Stimulated activated CD4-positive, alpha-beta T cell treated with anti-CD3 and anti-CD28 coated beads, TNF-alpha, amount 100 ng/mL, for 1 hour (primary cell): ENCODE data around the gene FASTKD3.

Source experiments
- DNase-seq, 3 donors: peaks; one replicate each; pipeline ENCODE4 v3.0.0-alpha.2; 2020; ENCODE audit warnings: low read depth in 3 of 3, low spot score in 1 of 3

The FASTKD3 gene

DNA sequence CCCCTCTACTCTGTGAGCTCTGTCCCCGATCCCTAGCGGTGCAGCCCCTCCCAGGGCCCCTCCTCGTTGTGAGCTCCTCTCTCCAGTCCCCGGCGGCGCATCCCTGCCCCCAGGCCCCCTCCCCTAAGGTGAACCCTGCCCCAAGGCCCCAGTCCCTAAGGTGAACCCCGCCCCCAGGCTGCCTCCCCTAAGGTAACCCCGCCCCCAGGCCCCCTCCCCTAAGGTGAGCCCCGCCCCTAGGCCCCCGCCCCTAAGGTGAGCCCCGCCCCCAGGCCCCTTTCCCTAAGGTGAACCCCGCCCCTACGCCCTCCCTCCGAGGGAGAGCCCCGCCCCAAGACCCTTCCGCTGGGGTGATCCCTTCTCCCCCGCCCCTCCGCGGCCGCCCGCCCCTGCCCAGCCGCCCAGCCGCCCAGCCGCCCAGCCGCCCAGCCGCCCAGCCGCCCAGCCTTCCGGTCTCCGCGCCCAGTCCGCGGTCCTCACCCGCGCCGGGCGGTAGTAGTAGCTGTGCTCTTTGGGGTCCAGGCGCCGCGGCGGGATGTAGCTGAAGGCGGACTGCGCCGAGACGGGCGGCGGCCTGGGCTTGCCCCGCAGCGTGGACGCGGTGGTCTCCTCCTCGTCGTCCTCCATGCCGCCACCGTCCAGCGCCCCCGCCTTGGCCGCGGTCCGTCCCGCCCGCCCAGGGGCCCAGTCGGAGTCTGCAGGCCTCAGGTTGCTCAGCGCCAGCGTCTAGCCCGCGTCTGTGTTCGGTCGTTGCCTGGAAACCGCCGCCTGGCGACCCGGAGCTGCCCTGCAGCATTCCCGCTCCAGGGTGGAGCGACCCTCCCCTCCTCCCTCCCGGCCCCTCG lies 18.2 kb downstream of the FASTKD3 start, which contains the start of gene CFAP90:
TSS of gene CFAP90 (minus strand) at position 739 of the 845 bp plus-strand sequence. CDS start at position 627, 112 bp downstream.
- DNase-seq = no peak

DNA sequence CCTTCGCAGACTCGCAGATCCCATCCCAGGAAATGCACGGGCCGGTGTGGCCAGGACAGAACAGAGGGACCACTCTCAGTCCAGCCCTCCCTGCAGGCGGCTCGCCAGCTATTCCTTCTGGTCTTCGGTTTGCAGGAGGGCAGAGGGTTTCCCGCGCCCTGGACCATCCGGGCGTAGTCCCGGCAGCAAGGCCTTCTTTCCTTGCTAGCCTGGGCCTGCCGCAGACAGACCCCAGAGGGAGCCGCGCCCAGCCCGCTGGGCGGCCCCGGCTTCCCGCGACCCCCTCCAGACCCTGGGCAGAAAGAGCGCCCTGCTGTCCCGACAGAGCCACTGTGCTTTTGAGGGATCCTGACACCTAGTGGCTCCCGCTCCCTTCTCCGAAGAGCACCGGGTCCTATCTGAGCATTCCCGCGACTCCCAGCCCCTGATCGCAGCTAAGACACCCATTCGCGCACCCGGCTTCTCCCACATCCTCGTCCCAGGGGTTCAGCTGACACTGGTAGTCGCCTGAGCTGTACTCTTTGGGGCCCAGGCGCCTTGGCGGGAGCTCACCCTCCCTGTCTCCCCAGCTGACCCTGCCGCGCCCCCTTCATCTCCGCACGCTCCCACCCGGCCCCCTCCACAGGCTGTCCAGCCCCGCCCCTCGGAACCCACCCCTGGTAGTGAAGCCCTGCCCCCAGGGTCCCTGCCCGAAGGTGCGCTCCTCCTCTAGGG lies 19.0 kb downstream of the FASTKD3 start:
- DNase-seq = no peak

DNA sequence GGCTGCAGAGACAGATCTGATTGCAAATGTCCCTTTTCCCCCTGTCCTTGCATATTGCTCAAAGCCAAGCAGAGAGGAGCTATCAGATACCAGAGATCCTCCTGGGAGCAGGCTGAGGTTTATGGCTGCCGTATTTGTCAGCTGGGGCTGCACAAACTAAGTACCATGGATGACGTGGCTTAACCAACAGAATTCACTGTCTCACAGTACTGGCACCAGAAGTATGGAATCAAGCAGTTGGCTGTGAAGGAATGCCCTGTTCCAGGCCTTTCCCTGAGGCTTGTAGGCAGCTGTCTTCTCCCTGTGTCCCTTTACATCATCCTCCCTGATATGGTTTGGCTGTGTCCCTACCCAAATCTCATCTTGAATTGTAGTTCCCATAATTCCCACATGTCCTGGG lies 20.5 kb downstream of the FASTKD3 start:
- DNase-seq = no peak

DNA sequence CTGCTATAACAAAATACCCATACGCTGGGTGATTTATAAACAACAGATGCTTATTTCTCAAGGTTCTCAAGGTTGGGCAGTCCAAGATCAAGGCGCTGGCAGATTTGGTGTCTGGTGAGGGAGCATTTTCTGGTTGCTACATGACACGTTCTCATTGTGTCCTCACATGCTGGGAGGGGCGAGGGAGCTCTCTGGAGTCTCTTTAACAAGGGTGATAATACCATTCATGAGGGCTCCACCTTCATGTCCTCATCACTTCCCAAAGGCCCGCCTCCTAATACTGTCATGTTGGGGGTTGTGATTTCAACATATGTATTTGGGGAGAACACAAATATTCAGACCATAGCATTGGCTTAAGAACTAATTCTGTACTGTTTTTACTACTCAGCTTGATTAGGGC lies 22.5 kb downstream of the FASTKD3 start:
- no peak for DNase-seq

DNA sequence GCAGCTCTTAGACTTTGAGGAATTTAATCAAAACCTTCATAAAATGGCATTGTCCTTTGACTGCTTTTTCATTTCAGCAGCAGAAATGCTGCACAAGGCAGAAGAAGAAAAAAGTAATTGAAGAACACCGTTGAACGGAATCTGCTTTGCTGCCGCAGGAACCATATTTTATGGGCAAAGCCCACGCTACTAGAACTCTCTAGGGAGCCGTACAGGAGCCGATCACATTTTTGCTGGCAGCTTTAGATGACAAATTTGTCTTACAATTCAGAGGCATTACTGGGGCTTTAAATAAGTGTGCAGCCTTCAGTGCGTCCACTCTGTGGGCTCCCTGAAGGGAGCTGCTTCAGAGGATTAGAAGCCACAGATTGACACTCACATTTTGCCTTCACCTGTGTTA lies 23.3 kb downstream of the FASTKD3 start:
- no peak for DNase-seq

DNA sequence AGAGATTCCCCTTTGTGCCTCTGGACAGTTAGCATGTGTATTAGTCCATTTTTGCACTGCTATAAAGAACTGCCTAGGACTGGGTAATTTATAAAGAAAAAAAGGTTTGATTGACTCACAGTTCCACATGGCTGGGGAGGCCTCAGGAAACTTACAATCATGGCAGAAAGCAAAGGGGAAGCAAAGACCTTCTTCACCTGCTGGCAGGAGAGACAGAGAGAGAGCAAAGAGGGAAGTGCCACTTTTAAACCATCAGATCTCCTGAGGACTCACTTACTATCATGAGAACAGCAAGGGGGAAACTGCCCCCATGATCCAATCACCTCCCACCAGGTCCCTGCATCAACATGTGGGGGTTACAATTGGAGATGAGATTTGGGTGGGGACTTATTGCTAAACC lies 23.9 kb downstream of the FASTKD3 start:
- no peak for DNase-seq

DNA sequence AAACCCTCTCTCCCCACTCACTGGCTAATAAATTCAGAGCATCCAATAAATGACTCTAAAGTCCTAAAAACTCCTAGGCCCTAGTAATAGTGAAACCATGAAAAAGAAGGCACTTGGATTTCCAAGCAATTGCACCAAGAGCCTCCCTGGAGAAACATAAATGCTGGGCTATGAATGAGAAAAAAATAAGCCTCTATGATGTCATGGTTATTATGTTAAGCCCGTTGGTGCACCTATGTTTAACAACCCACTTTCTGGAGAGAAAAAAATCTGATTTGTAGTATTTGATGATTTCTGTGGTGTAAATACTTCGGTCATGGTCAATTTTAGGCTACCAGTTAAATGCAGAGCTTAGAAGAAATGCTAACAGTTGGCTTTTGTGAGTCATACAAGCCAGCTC lies 26.3 kb downstream of the FASTKD3 start:
- DNase-seq = no peak

DNA sequence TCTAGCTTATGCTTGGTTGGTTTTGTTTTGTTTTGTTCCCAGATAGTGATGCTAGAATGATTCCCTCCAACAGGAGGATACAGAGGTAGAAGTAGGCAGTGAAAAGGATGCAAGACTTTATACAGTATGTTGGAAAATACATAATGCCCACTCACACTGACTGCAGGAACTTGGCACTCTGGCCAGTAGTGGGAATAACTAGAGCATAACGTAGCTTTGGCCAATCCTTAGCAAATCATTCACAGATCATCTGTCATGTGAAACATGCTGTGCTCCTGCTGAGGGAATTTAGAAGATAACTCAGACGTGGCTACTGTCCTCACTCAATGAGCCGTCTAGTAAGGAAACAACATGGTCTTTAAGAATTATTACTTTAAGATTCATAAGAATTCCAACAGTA lies 31.4 kb downstream of the FASTKD3 start:
- DNase-seq = no peak

DNA sequence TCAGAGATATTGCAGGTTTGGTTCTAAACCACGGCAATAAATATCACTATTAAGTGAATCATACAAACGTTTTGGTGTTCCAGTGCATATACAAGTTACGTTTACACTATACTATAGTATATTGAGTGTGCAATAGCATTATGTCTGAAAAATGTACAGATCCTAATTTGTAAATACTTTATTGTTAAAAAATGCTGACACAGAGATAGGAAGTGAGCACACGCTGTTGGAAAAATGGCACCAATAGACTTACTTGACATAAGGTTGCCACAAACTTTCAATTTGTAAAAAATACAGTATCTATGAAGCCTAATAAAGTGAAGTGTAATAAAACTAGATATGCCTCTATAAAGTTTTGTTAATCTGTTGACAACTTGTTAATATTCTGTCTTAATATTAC lies 33.8 kb downstream of the FASTKD3 start:
- no peak for DNase-seq

DNA sequence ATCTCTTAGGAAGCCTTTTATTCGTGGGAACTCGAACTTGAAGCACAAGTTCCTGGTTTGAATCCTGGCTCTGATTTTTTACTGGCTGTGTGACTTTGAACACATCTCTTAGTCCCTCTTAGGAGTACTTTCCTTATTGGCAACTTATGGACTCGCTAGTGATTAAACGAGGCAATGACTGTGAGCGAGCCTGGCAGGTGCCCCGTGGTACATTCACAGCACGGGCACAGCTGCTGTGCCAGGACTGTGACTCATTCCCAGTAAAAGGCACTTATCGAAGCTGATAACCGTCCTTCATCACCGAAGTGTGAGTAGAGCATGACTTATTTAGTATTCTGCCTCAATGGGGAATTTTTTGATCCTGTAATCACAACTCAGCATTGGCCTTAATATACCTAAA lies 40.6 kb downstream of the FASTKD3 start:
- no peak for DNase-seq

DNA sequence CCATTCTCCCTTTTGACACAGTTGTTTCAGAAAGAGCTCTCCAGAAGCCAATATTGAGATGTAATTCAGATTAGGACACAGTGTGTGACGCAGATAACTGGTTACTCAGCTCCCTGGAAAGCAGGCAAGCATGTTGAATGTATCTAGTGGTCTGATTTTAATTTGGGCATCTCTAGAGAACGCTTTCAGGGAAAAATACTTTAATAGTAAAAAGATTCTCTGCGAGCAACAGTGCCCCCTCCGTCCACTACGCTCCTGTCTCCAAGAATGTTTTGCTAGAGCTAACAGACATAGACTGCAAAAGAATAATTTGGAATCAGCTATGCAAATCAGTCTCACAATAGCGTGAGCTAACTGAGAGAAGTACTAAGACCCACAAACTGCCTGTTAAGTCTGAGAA lies 41.2 kb downstream of the FASTKD3 start:
- DNase-seq = no peak

DNA sequence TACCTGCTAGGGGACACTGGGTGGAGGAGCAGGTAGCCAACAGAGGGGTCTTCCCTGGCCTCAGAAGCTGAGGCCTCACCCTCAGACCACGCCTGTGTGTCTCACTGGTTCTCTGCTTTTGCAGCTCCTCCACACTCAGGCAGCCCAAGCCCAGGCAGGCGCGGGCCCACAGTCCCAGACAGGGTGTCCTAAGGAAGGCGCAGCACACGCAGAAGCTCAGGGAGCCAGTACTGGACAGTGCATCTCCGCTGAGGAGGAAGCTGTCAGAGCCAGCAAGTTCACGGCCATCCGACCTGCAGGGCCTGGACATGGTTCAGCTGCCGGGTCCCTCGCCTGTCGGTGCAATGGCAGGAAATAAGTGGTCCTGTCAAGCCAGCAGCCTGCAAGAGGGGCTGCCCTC lies 43.2 kb downstream of the FASTKD3 start:
- DNase-seq = no peak

DNA sequence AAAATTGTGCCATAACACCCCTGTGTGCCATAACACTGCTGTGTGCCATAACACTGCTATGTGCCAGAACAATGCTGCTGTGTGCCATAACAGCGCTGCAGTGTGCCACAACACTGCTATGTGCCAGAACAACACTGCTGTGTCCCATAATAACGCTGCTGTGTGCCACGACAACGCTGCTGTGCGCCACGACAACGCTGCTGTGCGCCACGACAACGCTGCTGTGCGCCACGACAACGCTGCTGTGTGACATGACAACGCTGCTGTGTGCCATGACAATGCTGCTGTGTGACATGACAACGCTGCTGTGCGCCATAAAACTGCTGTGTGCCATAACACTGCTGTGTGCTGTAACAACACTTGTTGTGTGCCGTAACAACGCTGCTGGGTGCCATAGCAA lies 43.8 kb downstream of the FASTKD3 start:
- no peak for DNase-seq

DNA sequence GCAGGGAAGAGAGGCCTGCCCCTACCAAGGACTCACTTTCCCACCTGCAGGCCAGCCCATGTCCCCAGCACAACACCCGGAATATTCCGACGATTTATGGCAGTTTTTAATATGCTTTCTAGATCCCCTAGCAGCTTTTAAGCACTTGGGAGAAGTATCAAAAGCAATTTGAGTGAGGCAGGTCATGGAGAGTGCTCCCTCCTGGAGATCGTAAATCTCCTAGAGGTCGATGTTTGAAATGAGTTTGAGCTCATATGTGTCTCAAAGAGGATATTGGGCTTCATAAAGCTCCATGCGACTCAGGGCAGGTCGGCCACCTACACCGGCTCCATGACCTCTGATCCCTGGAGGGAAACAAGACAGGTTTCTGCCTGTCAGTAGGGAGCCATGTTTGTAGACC lies 45.2 kb downstream of the FASTKD3 start:
- no peak for DNase-seq

DNA sequence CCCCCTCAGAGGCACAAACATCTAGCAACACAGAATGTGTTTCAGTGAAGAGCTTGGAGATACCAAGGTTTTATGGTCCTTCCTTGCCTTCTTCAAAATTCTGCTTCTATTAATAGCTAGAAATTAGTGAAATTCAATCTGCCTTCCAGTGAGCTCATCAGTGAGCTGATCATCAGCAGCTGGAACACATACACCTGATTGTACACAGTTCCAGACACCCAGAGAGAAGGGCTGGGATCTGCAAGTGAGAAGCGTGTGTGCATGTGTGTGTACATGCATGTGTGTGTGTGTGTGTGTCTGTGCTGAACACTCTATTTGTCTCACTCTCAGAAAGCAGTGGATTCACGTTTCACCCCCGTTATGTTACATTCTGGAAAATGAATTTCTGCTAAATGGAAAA lies 46.4 kb downstream of the FASTKD3 start:
- no peak for DNase-seq

DNA sequence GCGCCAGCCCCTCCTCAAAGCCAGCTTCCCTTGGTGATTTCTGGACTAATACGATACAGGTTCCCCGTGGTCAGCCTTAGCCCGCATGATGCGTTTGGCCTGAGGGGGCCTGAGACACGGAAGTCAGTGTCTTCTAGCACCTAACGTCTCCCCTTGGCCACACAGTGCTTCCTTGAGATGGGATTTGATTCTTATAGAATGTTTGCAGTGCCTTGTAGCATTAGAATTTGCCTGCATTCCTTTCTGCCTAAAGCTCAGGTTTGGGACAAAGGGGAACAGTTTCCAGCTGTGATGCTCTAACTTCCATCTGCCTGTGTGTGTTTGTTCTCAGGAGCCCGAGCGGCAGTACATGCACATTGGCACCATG lies 52.3 kb downstream of the FASTKD3 start:
- no peak for DNase-seq

DNA sequence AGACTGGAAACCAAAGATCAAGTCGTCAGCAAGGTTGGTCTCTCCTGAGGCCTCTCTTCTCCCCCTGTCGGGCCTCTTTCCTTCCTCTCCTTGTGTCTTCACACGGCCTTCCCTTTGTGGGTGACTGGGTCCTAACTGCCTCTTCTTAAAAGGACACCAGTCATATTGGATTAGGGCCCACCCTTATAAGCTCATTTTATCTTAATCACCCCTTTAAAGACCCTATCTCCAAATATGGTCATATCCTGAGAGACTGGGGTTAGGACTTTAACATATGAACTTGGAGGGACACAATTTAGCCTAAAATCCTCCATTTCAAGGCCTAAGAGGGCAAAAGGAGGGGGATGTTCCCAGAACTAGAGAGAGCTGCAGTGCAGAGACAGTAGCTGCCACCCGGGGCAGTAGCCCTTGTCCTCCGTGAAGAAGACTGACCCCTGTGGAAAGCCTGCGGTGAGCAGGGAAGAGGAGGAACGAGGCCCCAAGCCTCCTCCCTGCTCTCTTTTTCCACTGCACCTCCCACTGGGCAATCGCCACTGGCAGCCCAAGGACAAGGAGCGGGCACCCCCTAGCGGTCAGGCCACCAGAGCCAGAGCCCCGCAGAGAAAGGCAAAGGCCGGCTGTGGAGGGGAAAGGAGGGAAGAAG lies 52.8 kb downstream of the FASTKD3 start:
- peak in 2 of 3 donors; percentile 15 to 56 for DNase-seq

DNA sequence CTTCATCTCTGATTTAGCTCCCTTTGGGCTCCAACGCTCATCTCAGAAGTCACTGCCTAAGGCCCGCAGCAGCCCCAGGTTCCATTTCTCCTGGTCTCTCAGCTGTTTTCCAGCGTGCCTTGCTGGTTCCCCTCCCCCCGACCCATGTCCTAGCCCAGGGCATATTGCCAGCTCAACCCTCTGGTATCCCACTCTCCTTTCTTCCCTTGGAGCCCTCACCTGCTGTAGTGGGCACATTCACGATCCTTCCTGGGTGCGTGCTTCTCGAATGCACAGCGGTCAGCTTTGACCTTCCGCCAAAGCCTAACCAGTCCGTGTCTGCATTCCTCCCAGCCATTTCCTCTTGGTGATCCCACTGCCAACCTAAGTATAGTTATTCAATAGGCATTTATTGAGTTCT lies 54.0 kb downstream of the FASTKD3 start:
- no peak for DNase-seq

DNA sequence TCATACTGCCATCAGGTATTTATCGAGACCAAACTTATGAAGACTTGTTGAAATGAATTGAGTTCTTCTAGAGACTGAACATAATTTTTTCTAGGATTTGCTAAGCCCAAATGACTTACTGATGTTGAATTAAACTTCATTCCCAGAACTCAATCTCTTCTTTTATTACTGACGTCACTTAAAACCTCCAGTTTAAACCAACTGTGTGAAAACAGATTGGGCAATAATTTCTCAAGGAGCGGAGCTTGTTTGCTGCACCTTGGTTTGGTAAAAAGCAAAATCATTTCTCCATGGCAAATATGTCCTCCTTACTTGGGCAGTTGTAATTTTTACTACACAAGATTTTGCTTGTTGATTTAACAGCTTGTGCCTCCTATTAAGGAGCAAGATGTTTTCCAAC lies 55.3 kb downstream of the FASTKD3 start:
- DNase-seq = no peak

DNA sequence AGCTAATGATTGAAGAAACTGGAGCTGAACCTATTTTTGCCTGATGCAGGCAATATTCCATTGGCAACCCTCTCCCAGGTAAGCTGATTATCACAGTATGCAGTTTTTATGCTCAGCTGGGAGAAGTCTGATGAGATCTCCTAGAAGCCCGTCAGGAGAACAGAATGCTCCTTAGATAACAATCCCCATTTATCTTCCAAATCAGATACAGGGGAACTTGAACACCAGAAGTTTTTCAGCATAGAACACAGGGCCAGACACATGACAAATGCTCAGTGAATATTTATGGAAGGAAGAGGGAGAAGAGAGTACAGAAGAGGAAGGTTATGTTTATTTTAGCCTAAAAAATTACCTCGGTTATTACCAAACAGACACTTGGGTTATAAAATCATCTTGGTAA lies 55.8 kb downstream of the FASTKD3 start:
- DNase-seq = no peak

DNA sequence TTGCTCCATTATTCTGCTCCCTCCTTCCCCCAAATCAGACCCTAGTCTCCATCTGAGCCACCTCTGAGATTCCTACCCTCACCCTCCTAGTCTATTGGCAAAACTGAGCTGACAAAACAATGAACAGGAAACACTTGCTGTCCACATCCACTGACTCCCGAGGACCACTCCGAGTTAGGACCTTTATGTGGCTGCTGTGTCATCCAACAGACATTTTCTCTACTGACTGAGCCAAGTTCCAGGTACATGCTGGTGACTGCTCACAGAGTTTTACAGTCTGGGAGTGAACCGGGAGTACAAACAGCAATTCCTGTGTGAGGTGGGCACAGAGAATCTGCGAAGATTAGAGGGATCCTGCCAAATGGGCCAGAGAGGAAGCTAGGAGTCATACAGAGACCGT lies 57.1 kb downstream of the FASTKD3 start:
- no peak for DNase-seq
